Measurements from ENCODE around the gene EBF3. TPM values are rescaled to one million over a fixed set of nuclear protein-coding genes. Genes with fewer than 3 reads are reported as not detected.

EBF3 gene
- total RNA-seq, 2 donors from 2014 or later: 0.44 to 2.0 TPM

- peaks cover 11% of the 10 kb centered on the region for H3K27me3 Mint-ChIP-seq (ENCODE audit: insufficient read depth)
- no peaks in the 10 kb centered on the region for H3K36me3 Mint-ChIP-seq (ENCODE audit: low read depth)
- no peak overlapping the region for H3K27ac Mint-ChIP-seq
Measured at GRCh38 chr10:130012129-130012528, 48.1 kb upstream of the EBF3 start.

DNA sequence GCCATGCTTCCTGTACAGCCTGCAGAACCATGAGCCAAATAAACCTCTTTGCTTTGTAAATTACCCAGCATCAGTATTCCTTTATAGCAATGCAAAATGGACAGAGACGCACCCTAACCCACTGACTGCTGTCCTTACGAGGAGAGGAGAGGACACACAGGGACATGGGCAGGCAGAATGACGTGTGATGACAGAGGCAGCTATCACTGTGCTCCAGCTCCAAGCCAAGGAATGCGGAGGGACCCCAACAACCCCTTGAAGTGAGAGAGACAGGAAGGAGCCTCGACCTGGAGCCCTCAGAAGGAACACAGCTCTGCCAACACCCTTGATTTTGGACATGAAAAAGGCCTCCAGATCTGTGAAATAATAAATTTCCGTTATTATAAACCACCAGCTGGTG is 46.6 kb upstream of the EBF3 start:
- no peak overlapping the region for H3K4me3 Mint-ChIP-seq
- DNase-seq: no peak
- Histone ChIP-seq H3K27ac (ENCODE audit: low read depth, low read length) (no peak overlapping the region), H3K36me3 (ENCODE audit: control insufficient read depth, insufficient read depth, low read length) (no peaks in the 10 kb centered on the region), H3K27me3 (ENCODE audit: control insufficient read depth, insufficient read depth, low read length, poor library complexity, severe bottlenecking) (no peaks in the 10 kb centered on the region), H3K9me3 (ENCODE audit: control insufficient read depth, low read length) (no peaks in the 10 kb centered on the region), H3K4me1 (ENCODE audit: control insufficient read depth, insufficient read depth, low read length) (no peaks in the 10 kb centered on the region), H3K4me3 (ENCODE audit: low read length) (no peak overlapping the region), H3K9ac (ENCODE audit: extremely low read depth, low read length, poor library complexity, severe bottlenecking) (no peak overlapping the region)
- no peaks in the 10 kb centered on the region for H3K36me3 Mint-ChIP-seq (ENCODE audit: low read depth)
- H3K9me3 Mint-ChIP-seq: no peaks in the 10 kb centered on the region
- peaks cover 7% of the 10 kb centered on the region for H3K4me1 Mint-ChIP-seq
- H3K27me3 Mint-ChIP-seq (ENCODE audit: insufficient read depth): peaks cover 14% of the 10 kb centered on the region
- no peak overlapping the region for H3K27ac Mint-ChIP-seq
- no peak for TF ChIP-seq CTCF (conservative IDR thresholded peaks at IDR 0.05)
- WGBS, 2 experiments (ENCODE audit: insufficient coverage in 1 of 2, insufficient read length in 1 of 2): 83 to 89% methylated on average over 5 to 6 of the region's 6 CpGs

More at GRCh38 chr10:130012129-130012528, 48.1 kb upstream of the EBF3 start:
- no peak for DNase-seq
- H3K36me3 ChIP-seq (ENCODE audit: control insufficient read depth, insufficient read depth, low read length): no peaks in the 10 kb centered on the region
- Mint-ChIP-seq H3K4me3 (no peak overlapping the region), H3K4me1 (peaks cover 7% of the 10 kb centered on the region), H3K9me3 (no peaks in the 10 kb centered on the region)
- 95 to 100% methylated on average over 10 to 12 of the region's 12 CpGs for WGBS, 2 experiments (ENCODE audit: insufficient coverage in 1 of 2, insufficient read length in 1 of 2)
- no peak overlapping the region for H3K27ac ChIP-seq (ENCODE audit: low read depth, low read length)
- no peaks in the 10 kb centered on the region for H3K27me3 ChIP-seq (ENCODE audit: control insufficient read depth, insufficient read depth, low read length, poor library complexity, severe bottlenecking)
- no peak overlapping the region for H3K4me3 ChIP-seq (ENCODE audit: low read length)
- H3K4me1 ChIP-seq (ENCODE audit: control insufficient read depth, insufficient read depth, low read length): no peaks in the 10 kb centered on the region
- H3K9ac ChIP-seq (ENCODE audit: extremely low read depth, low read length, poor library complexity, severe bottlenecking): no peak overlapping the region
- no peaks in the 10 kb centered on the region for H3K9me3 ChIP-seq (ENCODE audit: control insufficient read depth, low read length)
- TF ChIP-seq CTCF (conservative IDR thresholded peaks at IDR 0.05): no peak

- no peak overlapping the region for H3K4me3 Mint-ChIP-seq
- peaks cover 4% of the 10 kb centered on the region for H3K9me3 Mint-ChIP-seq
- Histone ChIP-seq H3K9ac (ENCODE audit: extremely low read depth, low read length, poor library complexity, severe bottlenecking) (no peak overlapping the region), H3K36me3 (ENCODE audit: control insufficient read depth, insufficient read depth, low read length) (no peaks in the 10 kb centered on the region), H3K27me3 (ENCODE audit: control insufficient read depth, insufficient read depth, low read length, poor library complexity, severe bottlenecking) (no peaks in the 10 kb centered on the region), H3K4me3 (ENCODE audit: low read length) (no peak overlapping the region), H3K4me1 (ENCODE audit: control insufficient read depth, insufficient read depth, low read length) (no peaks in the 10 kb centered on the region), H3K27ac (ENCODE audit: low read depth, low read length) (no peak overlapping the region), H3K9me3 (ENCODE audit: control insufficient read depth, low read length) (peaks cover 10% of the 10 kb centered on the region)
- peaks cover 7% of the 10 kb centered on the region for H3K4me1 Mint-ChIP-seq
- TF ChIP-seq CTCF (conservative IDR thresholded peaks at IDR 0.05): no peak
- peaks cover 12% of the 10 kb centered on the region for H3K27me3 Mint-ChIP-seq (ENCODE audit: insufficient read depth)
- H3K36me3 Mint-ChIP-seq (ENCODE audit: low read depth): no peaks in the 10 kb centered on the region
- 91 to 93% methylated on average over 7 to 9 of the region's 9 CpGs for WGBS, 2 experiments (ENCODE audit: insufficient coverage in 1 of 2, insufficient read length in 1 of 2)
- no peak overlapping the region for H3K27ac Mint-ChIP-seq
- DNase-seq: no peak
Measured at GRCh38 chr10:130009228-130009627, 45.2 kb upstream of the EBF3 start.
